ENCODE data around the gene PZP.

Gene PZP

DNA sequence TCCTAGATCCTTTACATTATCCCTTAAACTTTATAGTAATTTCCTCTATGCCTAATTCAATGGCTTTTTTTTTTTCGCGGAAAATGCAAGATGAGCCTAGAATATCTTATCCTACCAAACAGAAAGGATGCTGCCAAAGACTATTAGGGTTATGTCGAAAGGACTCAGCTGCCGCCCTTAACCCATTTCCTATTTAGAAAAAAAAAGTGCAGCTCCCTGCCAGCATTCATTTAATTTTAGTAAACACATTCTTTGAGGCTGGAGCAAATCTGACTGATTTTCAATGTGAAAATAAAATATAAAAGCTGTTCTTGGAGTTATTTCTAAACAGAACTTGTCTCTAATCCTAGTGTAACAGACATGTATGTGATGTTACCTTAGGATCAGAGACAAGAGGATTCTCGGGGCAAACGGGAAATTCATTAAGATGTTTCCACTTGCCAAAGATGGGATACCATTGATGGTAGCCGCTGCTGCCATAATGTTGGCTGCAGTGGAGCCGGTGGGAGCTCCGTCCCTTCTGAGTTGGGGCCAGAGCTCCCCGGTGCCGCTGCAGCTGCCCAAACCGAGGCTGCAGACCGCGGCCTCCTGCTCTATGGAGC, 84.3 kb downstream of the PZP start:
- no peak for DNase-seq

DNA sequence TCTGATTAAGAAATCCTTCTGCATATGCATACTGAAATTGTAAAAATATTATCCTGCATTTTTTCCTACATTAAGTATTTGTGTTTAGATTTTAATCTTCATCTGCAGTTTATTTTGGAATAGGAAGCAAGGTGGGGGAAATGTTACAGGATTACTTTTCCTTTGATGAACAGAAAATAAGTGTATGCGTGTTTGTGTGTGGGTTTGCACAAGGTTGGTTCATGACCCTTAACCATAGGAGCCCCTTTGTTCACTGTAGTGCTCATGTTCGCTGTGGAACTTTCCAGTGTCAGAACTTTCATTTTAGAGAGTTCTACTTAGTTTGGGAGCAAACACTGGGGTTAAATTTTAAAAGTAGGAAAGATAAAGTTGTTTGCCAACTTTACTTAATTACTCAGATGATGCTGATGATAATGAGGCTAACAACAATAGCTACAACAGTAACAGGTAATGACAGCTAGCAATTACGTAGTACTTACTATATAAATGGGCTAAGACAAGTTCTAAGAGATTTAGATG, 86.0 kb downstream of the PZP start:
- DNase-seq = no peak

DNA sequence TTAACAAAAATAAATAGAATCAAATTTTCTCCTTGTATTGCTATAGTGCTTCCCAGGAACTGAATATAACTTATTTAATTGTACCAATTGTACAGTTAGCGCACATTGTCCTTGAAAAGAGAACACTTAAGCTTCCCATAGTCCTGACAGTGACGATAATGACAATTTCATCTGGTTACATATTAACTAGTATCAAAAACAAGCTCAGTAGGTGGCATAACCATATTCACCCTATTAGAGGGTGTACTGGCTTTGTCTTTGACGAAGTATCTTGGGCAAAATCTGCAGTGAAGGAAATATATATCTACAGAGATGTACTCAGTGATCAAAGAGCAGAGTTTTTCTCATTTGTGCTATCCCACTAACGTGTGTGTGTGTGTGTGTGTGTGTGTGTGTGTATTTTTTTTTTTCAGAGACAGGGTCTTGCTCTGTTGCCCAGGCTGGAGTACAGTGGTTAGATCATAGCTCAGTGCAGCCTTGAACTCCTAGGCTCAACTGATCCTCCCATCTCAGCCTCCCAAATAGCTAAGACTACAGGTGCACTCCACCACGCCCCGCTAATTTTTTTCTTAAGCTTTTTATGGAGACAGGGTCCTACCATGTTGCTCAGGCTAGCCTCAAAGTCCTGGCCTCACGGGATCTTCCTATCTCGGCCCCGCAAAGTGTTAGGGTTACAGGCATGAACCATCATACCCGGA, 87.6 kb downstream of the PZP start:
- no peak for DNase-seq

DNA sequence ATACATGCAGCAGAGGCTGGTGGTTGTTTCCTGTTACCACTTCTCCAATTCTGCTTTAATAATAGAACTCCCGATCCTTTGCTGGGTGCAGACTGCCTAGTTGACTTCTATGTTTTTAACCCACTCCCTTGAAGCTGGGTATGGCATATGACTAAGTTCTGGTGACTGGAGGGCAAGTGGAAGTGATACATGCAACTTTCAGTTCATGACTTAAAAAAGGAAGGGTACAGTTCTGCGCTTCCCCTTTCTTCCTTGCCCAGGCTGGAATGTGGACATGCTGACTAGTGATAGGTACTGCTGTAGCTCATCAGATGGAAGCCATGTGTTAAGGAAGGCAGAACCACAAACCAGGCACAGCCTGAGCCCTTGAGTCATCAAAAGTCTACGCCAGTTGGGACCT, 90.0 kb downstream of the PZP start:
- DNase-seq = no peak

DNA sequence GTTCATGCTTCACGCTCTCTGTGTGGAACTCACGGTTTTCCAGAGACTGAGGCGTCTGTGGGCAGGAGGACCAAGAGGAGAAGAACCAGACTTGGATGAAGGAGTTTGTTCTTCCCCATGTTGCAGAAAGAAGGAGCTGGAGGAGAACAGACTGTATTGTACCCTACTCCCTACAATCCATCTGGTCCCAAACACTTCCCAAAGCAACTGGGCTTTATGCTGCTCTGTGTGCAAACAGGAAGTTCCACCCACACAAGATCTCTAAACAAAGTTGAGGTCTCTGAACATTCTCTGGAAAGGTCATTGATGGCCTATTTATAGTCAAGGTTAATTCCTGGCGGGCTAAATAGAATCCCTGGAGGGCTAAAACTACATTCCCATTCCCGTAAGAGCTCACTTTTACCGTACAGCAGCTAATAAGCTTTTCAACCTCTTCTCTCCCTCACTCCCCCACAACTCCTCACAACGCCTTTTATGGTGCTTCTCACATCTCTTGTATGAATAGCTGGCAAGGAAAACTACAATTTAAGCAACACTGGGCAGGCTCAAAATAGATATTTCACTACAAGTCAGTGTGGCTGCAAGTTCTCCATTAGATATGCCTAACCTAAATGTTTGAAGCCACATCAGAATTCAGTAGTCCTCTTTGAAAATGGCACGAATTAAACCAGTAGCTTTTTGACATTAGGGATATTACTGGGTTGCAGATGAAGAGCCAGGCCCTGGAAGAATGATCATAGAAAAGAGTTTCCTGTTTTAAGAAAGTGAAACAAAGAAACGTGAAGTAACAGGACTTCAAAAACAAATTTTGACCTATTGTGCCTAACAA, 92.2 kb downstream of the PZP start, which contains the start of gene A2M:
Gene A2M, minus strand, starts transcription at position 189 of the 829 bp plus-strand sequence. Its CDS starts 70 bp downstream, at position 119.
- DNase-seq = no peak

DNA sequence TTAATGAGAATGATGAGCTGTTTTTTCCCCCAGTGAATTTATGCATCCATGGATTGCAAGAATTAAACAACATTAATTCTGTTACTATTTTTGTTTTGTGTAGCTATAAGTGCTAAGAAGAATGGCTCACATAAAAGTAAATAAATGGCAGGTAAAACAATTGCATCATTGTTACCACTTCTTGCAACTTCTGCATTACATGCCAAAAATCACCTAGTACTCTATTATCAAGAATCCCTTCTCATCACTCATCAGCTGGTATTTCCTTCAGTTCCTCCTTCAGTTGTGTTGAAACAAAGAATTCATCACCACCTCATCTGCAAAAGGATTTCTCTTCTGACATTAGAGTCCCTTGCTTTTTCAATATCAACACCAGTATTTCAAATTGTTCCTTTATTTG, 93.2 kb downstream of the PZP start:
- DNase-seq = no peak

DNA sequence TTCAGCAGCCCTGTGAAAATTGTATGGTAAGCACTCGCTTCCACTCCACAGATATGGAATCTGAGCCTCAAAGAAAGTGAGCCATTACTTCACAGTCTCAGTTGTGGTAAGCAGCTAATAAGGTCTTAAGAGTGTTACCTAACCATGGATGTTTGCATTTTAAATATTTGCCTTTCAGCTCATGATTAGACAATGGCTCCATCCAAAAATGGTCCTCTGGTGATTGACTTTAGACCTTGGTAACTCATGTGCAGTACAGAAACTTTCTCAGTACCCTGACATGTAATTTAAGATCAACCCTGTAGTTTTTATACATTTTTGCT, 94.2 kb downstream of the PZP start:
- DNase-seq = no peak

DNA sequence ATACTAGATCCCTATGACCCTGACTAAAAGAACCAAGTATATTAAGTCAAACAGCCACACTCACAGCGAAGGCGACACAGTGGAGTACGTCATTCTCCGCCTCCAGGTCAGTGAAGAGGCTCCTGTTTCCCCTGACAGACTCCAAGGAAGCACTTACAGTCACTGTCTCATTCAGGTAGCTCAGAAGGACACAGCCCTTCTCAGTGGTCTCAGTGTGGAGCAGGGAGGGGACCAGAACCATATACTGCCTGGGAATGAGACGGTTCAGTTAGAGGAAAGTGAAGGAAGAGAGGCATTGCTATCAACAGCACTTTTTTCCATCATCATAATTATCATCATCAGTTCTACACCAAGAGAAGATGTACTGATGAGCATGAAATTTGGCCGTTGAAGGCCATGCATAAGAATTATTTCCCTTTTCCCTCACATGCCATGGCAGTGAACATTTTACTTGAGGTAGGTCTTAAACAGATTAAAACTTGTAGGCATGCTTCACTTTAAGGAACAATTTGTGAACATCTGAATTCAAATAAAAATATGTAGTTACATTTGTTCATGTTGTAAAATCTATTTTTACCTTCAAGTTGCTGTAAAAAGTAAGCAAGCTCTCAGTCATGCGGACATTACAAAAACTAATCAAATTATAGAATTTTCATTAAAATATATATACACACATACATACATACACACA, 94.8 kb downstream of the PZP start:
- DNase-seq = no peak

DNA sequence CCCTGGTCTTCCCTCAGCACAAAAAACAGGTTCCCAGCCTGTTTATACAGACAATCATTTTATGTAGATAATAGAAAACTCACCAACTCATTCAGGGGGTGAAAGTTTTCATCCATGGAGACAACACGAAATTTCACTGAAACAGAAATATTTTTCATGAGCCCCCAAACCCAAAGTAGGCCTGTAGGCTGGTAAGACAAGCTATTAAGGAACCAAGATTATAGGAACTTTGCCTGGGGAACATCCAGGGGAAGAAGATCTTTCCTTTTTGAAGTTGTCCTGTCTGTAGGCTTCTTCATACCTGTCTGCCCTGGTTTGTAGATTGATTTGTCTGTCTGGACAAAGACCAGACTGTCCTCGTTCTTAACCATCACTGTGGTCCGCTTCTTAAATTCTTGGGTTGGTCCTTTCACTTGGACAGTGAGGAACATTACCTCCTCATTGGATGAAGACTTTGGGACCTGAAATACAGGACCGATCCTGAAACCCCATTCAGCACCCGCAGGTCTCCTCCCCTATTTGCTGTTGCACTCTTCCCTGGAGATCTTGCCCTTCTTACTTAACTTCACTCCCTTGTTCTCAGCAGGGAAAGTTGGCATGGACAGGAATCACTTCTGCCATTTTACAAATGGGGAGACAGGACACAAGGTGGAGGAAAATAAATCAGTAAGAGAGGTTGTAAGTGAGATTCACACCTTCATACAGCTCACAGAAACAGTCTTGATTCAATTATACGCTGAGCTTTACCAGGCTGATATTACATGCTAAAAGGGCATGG, 95.9 kb downstream of the PZP start:
- no peak for DNase-seq

DNA sequence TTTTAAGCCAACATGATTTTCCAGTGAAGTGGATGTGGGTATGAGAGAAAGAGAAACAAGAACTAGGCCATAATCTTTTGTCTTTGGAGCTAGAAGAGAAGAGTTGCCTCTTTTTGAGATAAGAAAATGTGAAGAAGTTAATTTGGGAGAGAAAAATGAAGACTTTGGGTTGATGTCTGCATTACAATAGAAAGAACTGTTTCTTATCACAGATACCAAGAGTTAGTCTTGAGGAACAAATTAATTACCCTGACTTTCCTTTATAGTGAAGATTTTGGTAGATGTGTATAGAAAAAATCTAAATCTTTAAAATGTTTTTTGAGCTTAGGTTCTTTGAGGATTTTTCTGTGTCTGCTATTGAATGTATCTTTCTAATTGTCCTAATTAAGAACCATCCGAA, 96.7 kb downstream of the PZP start:
- DNase-seq = no peak

DNA sequence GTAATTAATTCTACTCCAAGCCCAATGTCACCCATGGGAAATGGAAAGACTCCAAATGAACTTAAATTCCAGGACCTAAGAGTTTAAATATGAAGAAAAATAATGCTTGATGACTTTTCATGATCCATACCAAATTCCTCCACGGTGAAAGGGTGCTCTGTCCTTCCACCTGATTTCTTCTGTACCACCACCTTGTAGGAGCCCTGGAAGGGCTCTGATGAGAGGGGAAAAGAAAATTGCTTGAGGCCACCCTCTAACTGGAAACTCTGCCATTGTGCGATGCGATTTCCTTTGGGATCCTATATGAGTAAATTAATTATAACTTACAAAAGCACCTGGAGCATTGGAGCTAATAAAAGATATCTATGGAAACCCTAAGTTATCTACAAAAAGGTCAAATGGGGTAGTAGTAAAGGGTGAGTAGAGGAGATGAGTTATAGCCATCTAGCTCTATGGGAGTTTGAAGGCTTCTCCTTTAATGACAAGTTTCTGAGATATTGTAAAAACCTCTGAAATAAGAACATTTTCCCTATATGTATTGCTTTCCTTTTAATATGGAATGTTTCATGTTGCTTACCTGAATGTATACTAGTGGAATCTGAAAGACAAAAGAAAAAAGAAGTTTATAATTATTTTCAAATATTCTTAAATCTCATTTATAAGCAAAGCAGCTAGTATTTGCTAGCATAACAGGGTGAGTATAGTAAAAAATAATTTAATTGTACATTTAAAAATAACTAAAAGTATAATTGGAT, 98.3 kb downstream of the PZP start:
- no peak for DNase-seq

DNA sequence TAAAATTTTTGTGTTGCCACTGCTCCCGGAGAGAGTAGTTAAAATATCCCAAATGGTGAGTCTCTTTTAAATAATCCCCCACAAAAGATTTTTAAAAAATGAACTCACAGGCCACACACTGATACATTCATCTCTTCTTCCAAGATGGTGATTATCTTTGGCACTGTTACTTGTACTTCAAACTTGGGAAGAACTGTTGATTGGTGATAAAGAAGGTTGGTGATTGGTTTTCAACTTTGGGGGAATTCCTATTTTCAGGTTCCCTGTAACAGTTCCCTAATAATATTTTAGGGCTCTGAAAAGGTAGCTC, 99.0 kb downstream of the PZP start:
- DNase-seq = no peak

DNA sequence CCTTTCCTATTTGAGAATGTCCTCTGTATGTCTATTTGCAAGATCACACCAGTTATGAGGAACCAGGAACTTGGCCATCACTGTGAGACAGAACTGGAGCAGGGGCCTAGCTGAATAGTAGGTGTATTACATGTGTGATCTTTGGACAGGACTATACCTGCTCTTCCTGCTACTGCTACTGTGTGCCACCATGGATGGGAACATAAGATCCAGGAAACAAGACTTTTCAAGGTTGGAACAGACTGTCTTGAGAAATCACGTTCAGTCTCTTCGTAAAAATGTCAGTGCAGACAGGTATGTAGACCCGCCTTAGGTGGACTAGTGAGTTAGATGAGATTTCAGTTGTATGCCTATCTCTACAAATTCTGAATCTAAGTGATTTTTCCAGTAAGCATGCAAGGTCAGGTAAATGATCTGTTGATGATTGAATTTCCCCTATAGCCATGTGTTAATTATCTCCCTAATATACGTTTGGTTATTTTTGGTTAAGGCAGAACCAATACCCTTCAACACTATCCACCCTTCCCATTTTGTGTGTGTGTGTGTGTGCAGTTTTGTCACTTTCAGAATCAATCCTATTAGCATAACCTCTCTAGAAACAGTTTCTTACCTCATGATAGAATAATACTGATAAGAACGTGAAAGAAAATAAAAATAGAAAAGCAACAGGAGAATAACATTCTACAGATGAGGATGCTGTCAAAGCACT, 99.5 kb downstream of the PZP start:
- no peak for DNase-seq

DNA sequence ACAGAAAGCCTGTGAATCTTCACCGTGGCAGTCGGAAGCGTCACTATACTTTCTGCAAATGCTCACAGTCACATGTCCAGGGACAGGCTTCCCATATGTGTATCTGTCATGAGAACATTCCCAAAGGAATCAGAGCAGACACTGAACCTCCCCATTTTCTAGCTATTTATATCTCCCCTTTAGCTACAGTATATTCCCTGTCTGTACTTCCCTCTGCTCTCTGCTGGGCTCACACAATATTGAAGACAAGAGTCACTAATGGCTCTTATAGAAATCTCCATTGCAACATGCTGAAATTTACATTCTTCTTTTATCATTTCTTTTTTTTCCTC, 100.7 kb downstream of the PZP start:
- DNase-seq = no peak

DNA sequence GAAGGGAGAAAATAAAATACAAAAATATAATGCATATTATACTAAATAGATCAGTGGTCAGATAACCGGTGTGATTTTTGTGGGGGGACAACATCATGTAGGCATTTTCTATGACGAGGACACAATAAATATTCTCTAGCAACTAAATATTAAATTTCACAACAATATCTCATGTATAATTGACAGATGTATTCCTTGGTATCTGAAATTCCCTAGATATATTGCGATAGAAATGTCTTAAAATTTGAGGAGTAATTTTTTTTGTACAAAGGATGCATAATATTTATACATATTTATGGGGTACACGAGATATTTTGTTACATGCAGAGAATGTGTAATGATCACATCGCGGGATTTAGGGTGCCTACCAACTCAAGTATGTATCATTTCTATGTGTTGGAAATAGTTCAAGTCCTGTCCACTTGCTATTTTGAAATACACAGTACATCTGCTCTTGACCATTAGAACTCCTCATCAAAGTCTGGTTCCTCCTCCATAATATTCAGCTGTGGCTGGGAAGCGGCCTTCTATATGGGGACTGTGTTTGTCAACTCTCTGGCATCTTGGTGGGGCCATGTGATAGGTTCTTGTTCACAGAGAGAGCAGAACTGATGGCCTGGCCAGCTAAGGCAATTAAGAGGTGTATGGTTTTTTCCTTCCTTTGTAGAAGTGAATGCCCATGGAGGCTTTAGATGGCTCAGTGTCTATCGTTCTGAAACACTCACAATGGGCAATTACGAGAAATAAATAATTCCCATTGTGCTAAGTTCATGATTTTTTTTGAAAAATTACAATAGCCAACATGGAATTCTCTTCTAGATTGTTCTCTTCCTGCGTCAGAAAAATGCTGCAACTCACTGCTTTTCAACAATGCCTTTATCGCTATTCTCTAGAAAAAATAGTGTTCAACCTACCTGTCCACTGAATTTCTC, 101.3 kb downstream of the PZP start:
- DNase-seq = no peak

DNA sequence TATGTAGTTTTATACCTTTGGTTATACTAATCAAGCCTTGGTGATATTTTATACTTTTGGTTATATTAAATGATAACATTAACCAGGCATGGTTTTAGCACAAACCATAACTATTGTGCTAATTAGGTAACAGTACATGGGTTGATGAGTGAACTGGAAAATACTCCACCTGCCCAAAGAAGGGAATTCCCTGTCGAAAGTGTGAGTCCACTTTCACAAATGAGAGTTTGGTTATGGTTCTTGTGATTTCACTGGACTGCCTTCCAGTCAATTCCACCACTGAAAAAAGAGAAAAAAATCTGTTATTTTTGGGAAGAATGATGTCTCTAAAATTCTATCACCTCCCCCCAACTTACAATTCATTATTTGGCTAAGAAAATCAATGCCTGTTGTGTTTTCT, 102.1 kb downstream of the PZP start:
- DNase-seq = no peak

DNA sequence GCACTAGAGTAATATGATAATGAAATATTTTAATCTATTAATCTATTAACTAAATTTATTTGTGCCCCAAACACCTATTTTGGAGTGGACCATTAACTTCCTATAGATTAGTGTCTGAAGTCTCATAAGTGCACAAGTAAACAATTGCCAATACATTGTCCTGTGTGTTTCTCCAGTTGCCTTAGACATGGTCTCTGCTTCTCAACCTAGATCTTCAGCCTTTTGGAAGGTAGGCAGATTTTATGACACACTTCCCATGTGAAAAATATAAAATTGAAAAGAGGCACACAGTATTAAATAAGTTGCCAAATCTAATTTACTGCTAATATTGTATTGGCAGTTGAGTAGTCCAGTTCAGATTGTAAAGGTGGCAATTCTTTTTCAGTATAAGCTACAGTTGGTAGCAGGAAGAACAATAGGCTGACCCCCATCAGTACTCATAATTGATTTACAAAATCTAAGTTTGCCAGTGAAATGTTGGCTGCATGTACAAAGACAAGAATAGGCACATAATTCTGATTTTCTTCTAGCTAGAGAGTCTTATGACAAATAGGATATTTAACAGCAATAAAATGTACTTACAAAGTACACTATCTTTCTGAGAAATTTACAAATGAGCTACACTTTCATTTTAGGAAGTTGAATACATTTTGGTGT, 103.3 kb downstream of the PZP start:
- DNase-seq = no peak

DNA sequence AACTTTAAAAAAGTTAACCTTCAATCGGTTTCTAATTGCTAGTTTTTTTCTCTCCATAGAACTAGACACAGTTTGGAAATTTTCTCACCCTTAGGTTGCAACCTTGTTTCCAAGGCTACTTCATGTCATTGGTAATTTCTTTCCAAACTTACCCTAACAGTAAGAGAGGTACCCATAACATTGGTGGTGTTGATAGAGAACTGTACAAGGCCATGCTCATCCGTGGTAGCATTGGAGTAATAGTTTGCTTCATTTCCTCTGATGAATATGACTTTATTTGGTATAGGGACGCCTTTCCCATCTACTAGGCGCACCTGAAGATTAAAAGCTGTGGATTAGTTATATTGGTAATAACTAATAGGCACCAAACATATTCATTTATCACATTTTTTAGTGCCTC, 104.1 kb downstream of the PZP start:
- no peak for DNase-seq

DNA sequence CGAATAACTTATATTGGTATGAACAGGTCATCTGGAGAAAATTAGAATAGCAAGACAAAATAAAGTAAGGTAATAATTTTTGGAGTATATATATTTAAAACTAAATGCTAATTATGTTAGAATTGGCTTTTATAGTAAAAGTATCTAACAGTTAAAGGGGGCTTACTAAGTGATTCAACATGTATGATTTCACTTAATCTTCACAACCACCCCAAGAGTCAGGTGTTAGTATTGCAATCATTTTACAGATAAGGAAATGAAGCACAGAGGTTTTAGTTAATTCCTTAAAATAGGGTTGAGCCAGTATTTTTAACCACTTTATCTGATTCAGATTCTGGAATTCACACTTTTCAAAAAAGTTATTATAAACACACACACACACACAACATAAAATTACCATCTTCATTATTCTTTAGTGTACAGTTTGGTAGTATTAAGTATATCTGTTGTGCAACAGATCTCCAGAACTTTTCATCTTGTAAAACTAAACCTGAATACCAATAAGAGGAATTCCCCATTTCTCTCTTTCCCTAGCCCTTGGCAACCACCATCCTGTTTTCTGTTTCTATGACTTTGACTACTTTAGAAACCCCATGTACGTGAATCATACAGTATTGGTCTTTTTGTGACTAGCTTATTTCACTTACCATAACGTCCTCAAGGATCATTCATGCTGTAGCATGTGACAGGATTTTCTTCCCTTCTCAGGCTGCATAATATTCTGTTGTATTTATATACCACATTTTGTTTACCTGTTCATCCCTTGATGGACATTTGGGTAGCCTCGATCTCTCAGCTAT, 104.9 kb downstream of the PZP start:
- DNase-seq = no peak

Measured in SHP77 (cell line).